GM12878 (cell line): ENCODE measurements around the gene ZNF142. TPM values are rescaled to one million over a fixed set of nuclear protein-coding genes. Genes with fewer than 3 reads are reported as not detected.

Source experiments
- polyA plus RNA-seq, 11 experiments: library from polyadenylated mRNA; depleted of rRNA in 4 of 11; unstranded in 6 of 11; stranded (reverse) in 5 of 11; fragments of >200 nt; fragmentation: Nextera tagmentation in 4 of 11; fragmentation: Illumina TruSeq in 1 of 11; extraction: Ambion mirVana in 4 of 11; extraction: Trizol in 1 of 11; gene quantifications; 1 replicate in 1 of 11; 2 replicates in 10 of 11; pipeline versions ENCODE4 v1.2.1 to v1.2.3, GENCODE V29; 2011 to 2016; ENCODE audit warnings: inconsistent platforms in 2 of 11, missing spikeins in 2 of 11, low read depth in 1 of 11
- small RNA-seq: library from RNA; depleted of rRNA; stranded (forward); fragments of <200 nt; gene quantifications from one replicate; pipeline ENCODE3, GENCODE V24; 2014
- total RNA-seq, 4 experiments: library from RNA; depleted of rRNA in 3 of 4; stranded (reverse); fragments of >200 nt in 3 of 4; fragmentation: Illumina TruSeq in 1 of 4; extraction: Trizol in 1 of 4; gene quantifications; 2 replicates each; pipeline versions ENCODE4 v1.2.1 to v1.2.3, GENCODE V29; 2013 to 2021

Gene ZNF142
- total and polyA plus RNA-seq, 10 of the 15 experiments (the other 5 are each of a cell fraction or from before 2014, with no cell fraction given) = 1.3 to 40.9 (median 15.0) TPM

Small RNAs within 50 kb of the gene (small RNA-seq; reads per million reads assigned to genes)
- not detected for gene RNU6-136P

Other genes with a start within 250 kb of the ZNF142 start
Only the 7 nearest of the 12 such genes appear.
- 9.7 and 10.2 TPM in 2 replicates for gene USP37, start 91.3 kb downstream of the ZNF142 start, total RNA-seq (2014; rRNA removed)
- 16.0 and 16.3 TPM in 2 replicates for gene USP37, start 91.3 kb downstream of the ZNF142 start, total RNA-seq (2014; rRNA removed; fragmentation: Illumina TruSeq; extraction: Trizol)
- gene USP37, start 91.3 kb downstream of the ZNF142 start, total RNA-seq (2021) = 15.6 and 18.6 TPM in 2 replicates
- 14.4 and 23.6 TPM in 2 replicates for gene USP37, start 91.3 kb downstream of the ZNF142 start, polyA plus RNA-seq (2011; rRNA removed)
- 10.2 and 12.5 TPM in 2 replicates for gene USP37, start 91.3 kb downstream of the ZNF142 start, polyA plus RNA-seq (2014; fragmentation: Illumina TruSeq; extraction: Trizol)
- 1 to 10 TPM; 2.8 to 4.1 TPM for gene USP37, start 91.3 kb downstream of the ZNF142 start, polyA plus RNA-seq (2014; fragmentation: Nextera tagmentation; extraction: Ambion mirVana)
- gene USP37, start 91.3 kb downstream of the ZNF142 start, polyA plus RNA-seq (2014; rRNA removed) = 5.7 and 6.6 TPM in 2 replicates
- gene USP37, start 91.3 kb downstream of the ZNF142 start, polyA plus RNA-seq (2016; fragmentation: Nextera tagmentation; extraction: Ambion mirVana) = 10 to 100 TPM; 10.7 to 10.8 TPM
- gene CNOT9, start 90.8 kb downstream of the ZNF142 start, total RNA-seq (2014; rRNA removed) = 105 and 115 TPM in 2 replicates
- 82.1 and 83.8 TPM in 2 replicates for gene CNOT9, start 90.8 kb downstream of the ZNF142 start, total RNA-seq (2014; rRNA removed; fragmentation: Illumina TruSeq; extraction: Trizol)
- gene CNOT9, start 90.8 kb downstream of the ZNF142 start, total RNA-seq (2021) = 95.3 and 105 TPM in 2 replicates
- gene CNOT9, start 90.8 kb downstream of the ZNF142 start, polyA plus RNA-seq (2011; rRNA removed) = 172 and 197 TPM in 2 replicates
- 94.1 and 94.3 TPM in 2 replicates for gene CNOT9, start 90.8 kb downstream of the ZNF142 start, polyA plus RNA-seq (2014; fragmentation: Illumina TruSeq; extraction: Trizol)
- gene CNOT9, start 90.8 kb downstream of the ZNF142 start, polyA plus RNA-seq (2014; fragmentation: Nextera tagmentation; extraction: Ambion mirVana) = 10 to 100 TPM; 51.0 to 58.5 TPM
- 74.9 and 87.2 TPM in 2 replicates for gene CNOT9, start 90.8 kb downstream of the ZNF142 start, polyA plus RNA-seq (2014; rRNA removed)
- gene CNOT9, start 90.8 kb downstream of the ZNF142 start, polyA plus RNA-seq (2016; fragmentation: Nextera tagmentation; extraction: Ambion mirVana) = 100 to 1,000 TPM; 102 to 114 TPM
- gene PLCD4, start 51.7 kb downstream of the ZNF142 start, total RNA-seq (2014; rRNA removed) = under 0.01 TPM in 1 of 2 replicates, not detected in the other
- 0.05 TPM in 1 of 2 replicates, not detected in the other for gene PLCD4, start 51.7 kb downstream of the ZNF142 start, total RNA-seq (2014; rRNA removed; fragmentation: Illumina TruSeq; extraction: Trizol)
- gene PLCD4, start 51.7 kb downstream of the ZNF142 start, total RNA-seq (2021) = 0.28 TPM in 1 of 2 replicates, not detected in the other
- 0.07 and 0.09 TPM in 2 replicates for gene PLCD4, start 51.7 kb downstream of the ZNF142 start, polyA plus RNA-seq (2011; rRNA removed)
- 0.03 and 0.11 TPM in 2 replicates for gene PLCD4, start 51.7 kb downstream of the ZNF142 start, polyA plus RNA-seq (2014; fragmentation: Illumina TruSeq; extraction: Trizol)
- gene PLCD4, start 51.7 kb downstream of the ZNF142 start, polyA plus RNA-seq (2014; fragmentation: Nextera tagmentation; extraction: Ambion mirVana) = under 1 TPM; 0.18 to 0.27 TPM
- gene PLCD4, start 51.7 kb downstream of the ZNF142 start, polyA plus RNA-seq (2014; rRNA removed) = 0.10 TPM in 1 of 2 replicates, not detected in the other
- gene PLCD4, start 51.7 kb downstream of the ZNF142 start, polyA plus RNA-seq (2016; fragmentation: Nextera tagmentation; extraction: Ambion mirVana) = 1 to 10 TPM in 1 of 2 experiments, under 1 TPM in 1; 0.99 to 1.5 TPM
- gene BCS1L, start 60 bp upstream of the ZNF142 start, total RNA-seq (2014; rRNA removed) = 35.1 and 53.7 TPM in 2 replicates
- gene BCS1L, start 60 bp upstream of the ZNF142 start, total RNA-seq (2014; rRNA removed; fragmentation: Illumina TruSeq; extraction: Trizol) = 33.2 and 40.4 TPM in 2 replicates
- gene BCS1L, start 60 bp upstream of the ZNF142 start, total RNA-seq (2021) = 49.0 and 55.8 TPM in 2 replicates
- 42.2 and 61.3 TPM in 2 replicates for gene BCS1L, start 60 bp upstream of the ZNF142 start, polyA plus RNA-seq (2011; rRNA removed)
- gene BCS1L, start 60 bp upstream of the ZNF142 start, polyA plus RNA-seq (2014; fragmentation: Illumina TruSeq; extraction: Trizol) = 28.9 and 46.1 TPM in 2 replicates
- gene BCS1L, start 60 bp upstream of the ZNF142 start, polyA plus RNA-seq (2014; fragmentation: Nextera tagmentation; extraction: Ambion mirVana) = 10 to 100 TPM; 77.1 to 77.8 TPM
- 69.2 and 76.5 TPM in 2 replicates for gene BCS1L, start 60 bp upstream of the ZNF142 start, polyA plus RNA-seq (2014; rRNA removed)
- 100 to 1,000 TPM in 1 of 2 experiments, 10 to 100 TPM in 1; 92.5 to 114 TPM for gene BCS1L, start 60 bp upstream of the ZNF142 start, polyA plus RNA-seq (2016; fragmentation: Nextera tagmentation; extraction: Ambion mirVana)
- gene RNF25, start 12.4 kb upstream of the ZNF142 start, total RNA-seq (2014; rRNA removed) = 45.2 and 45.3 TPM in 2 replicates
- gene RNF25, start 12.4 kb upstream of the ZNF142 start, total RNA-seq (2014; rRNA removed; fragmentation: Illumina TruSeq; extraction: Trizol) = 29.3 and 30.0 TPM in 2 replicates
- gene RNF25, start 12.4 kb upstream of the ZNF142 start, total RNA-seq (2021) = 20.6 and 25.3 TPM in 2 replicates
- gene RNF25, start 12.4 kb upstream of the ZNF142 start, polyA plus RNA-seq (2011; rRNA removed) = 38.2 and 70.4 TPM in 2 replicates
- 27.9 and 35.7 TPM in 2 replicates for gene RNF25, start 12.4 kb upstream of the ZNF142 start, polyA plus RNA-seq (2014; fragmentation: Illumina TruSeq; extraction: Trizol)
- 1 to 10 TPM; 1.3 to 6.9 TPM for gene RNF25, start 12.4 kb upstream of the ZNF142 start, polyA plus RNA-seq (2014; fragmentation: Nextera tagmentation; extraction: Ambion mirVana)
- 35.3 and 38.0 TPM in 2 replicates for gene RNF25, start 12.4 kb upstream of the ZNF142 start, polyA plus RNA-seq (2014; rRNA removed)
- gene RNF25, start 12.4 kb upstream of the ZNF142 start, polyA plus RNA-seq (2016; fragmentation: Nextera tagmentation; extraction: Ambion mirVana) = 10 to 100 TPM; 24.6 to 27.4 TPM
- 12.3 and 18.4 TPM in 2 replicates for gene STK36, start 12.5 kb upstream of the ZNF142 start, total RNA-seq (2014; rRNA removed)
- 6.8 and 7.5 TPM in 2 replicates for gene STK36, start 12.5 kb upstream of the ZNF142 start, total RNA-seq (2014; rRNA removed; fragmentation: Illumina TruSeq; extraction: Trizol)
- 17.0 and 20.0 TPM in 2 replicates for gene STK36, start 12.5 kb upstream of the ZNF142 start, total RNA-seq (2021)
- gene STK36, start 12.5 kb upstream of the ZNF142 start, polyA plus RNA-seq (2011; rRNA removed) = 15.6 and 22.8 TPM in 2 replicates
- 13.6 and 18.0 TPM in 2 replicates for gene STK36, start 12.5 kb upstream of the ZNF142 start, polyA plus RNA-seq (2014; fragmentation: Illumina TruSeq; extraction: Trizol)
- 1 to 10 TPM; 4.0 to 7.3 TPM for gene STK36, start 12.5 kb upstream of the ZNF142 start, polyA plus RNA-seq (2014; fragmentation: Nextera tagmentation; extraction: Ambion mirVana)
- 17.5 and 19.1 TPM in 2 replicates for gene STK36, start 12.5 kb upstream of the ZNF142 start, polyA plus RNA-seq (2014; rRNA removed)
- gene STK36, start 12.5 kb upstream of the ZNF142 start, polyA plus RNA-seq (2016; fragmentation: Nextera tagmentation; extraction: Ambion mirVana) = 10 to 100 TPM; 15.2 to 18.1 TPM
- gene TTLL4, start 51.2 kb upstream of the ZNF142 start, total RNA-seq (2014; rRNA removed) = 22.3 and 31.7 TPM in 2 replicates
- gene TTLL4, start 51.2 kb upstream of the ZNF142 start, total RNA-seq (2014; rRNA removed; fragmentation: Illumina TruSeq; extraction: Trizol) = 20.4 and 20.7 TPM in 2 replicates
- 49.1 and 51.7 TPM in 2 replicates for gene TTLL4, start 51.2 kb upstream of the ZNF142 start, total RNA-seq (2021)
- gene TTLL4, start 51.2 kb upstream of the ZNF142 start, polyA plus RNA-seq (2011; rRNA removed) = 35.9 and 50.8 TPM in 2 replicates
- gene TTLL4, start 51.2 kb upstream of the ZNF142 start, polyA plus RNA-seq (2014; fragmentation: Illumina TruSeq; extraction: Trizol) = 62.7 and 63.1 TPM in 2 replicates
- gene TTLL4, start 51.2 kb upstream of the ZNF142 start, polyA plus RNA-seq (2014; fragmentation: Nextera tagmentation; extraction: Ambion mirVana) = 10 to 100 TPM; 16.6 to 18.7 TPM
- gene TTLL4, start 51.2 kb upstream of the ZNF142 start, polyA plus RNA-seq (2014; rRNA removed) = 34.1 and 35.7 TPM in 2 replicates
- 10 to 100 TPM; 27.5 to 38.0 TPM for gene TTLL4, start 51.2 kb upstream of the ZNF142 start, polyA plus RNA-seq (2016; fragmentation: Nextera tagmentation; extraction: Ambion mirVana)